Activated T-helper 17 cell treated with anti-CD3 and anti-CD28 coated beads, Interleukin-2, amount 50 U/mL, for 72 hours (primary cell): ENCODE data around the gene MYO1C. TPM values are rescaled to one million over a fixed set of nuclear protein-coding genes. Genes with fewer than 3 reads are reported as not detected.
A peak's percentile ranks its signal among the peaks of the same experiment; 100 is the strongest.
"Not testable (repeated sequence)": the region's sequence is repeated elsewhere in the genome, so short reads cannot be mapped to it uniquely, and the experiment has no call there.

Experiments used
- ATAC-seq: fragments of 150-1000 bp; cut with Tn5 transposase; replicated peaks from 2 replicates; pipeline ENCODE4 v1.10.0; 2021; ENCODE audit warnings: mild to moderate bottlenecking, moderate library complexity
- H3K27ac Mint-ChIP-seq: one replicate; pipeline ENCODE4 v1.8.0; 2022; ENCODE audit warnings: mixed read lengths
- H3K27me3 Mint-ChIP-seq: one replicate; pipeline ENCODE4 v1.8.0; 2022; ENCODE audit warnings: mixed read lengths
- H3K36me3 Mint-ChIP-seq: one replicate; pipeline ENCODE4 v1.8.0; 2022; ENCODE audit warnings: low read depth, mild to moderate bottlenecking, mixed read lengths
- H3K4me1 Mint-ChIP-seq: one replicate; pipeline ENCODE4 v1.8.0; 2022; ENCODE audit warnings: mixed read lengths
- H3K4me3 Mint-ChIP-seq: one replicate; pipeline ENCODE4 v1.8.0; 2022; ENCODE audit warnings: mild to moderate bottlenecking, mixed read lengths
- H3K9me3 Mint-ChIP-seq: one replicate; pipeline ENCODE4 v1.8.0; 2022; ENCODE audit warnings: mixed read lengths
- total RNA-seq, 2 donors: library from RNA; stranded (reverse); gene quantifications; one replicate each; pipeline ENCODE4 v1.2.3, GENCODE V29; 2022

MYO1C gene
- total RNA-seq, 2 donors from 2014 or later, result 46.6 to 51.0 TPM

DNA sequence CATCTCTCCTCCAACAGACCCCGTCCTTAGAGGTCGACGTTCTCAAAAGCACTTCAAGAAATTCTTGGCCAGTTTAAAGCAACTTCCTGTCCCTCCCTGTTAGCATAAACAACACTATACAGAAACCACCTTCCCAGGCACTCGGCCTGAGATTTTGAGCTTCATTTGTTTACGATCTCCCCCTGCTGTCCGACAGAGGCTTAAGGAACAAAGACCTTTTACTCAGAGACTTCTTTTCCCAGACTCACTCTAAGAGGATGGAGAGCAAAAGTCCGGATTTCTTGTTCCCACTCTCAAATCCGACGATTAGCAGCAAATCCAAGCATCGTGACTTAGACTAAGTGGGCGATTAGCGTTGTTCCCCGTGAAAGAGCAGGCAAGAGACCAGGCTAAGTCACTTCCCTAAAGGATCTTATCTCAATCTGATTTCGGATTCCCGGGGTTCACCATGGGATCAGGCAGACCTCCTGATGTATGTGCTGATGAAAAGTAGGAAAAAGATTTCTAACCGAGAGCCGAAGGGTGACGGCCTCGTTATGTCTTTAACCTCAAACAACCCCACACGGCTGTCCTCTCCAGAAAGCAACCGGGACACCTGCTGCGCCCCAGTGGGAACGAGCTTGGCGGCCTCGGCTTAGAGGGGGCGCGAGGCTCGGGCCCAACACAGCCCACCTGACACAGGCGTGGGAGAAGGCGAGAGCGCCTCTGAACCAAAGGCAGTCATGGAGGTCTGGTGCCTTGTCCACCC is 23.3 kb upstream of the MYO1C start:
- Mint-ChIP-seq H3K4me3 (peak overlapping the region; percentile 84), H3K4me1 (peaks cover 16% of the 10 kb centered on the region), H3K27ac (peak overlapping the region; percentile 85), H3K9me3 (no peaks in the 10 kb centered on the region), H3K36me3 (peaks cover 38% of the 10 kb centered on the region), H3K27me3 (no peaks in the 10 kb centered on the region)
- ATAC-seq, result peak; percentile 15

- Mint-ChIP-seq H3K4me3 (no peak overlapping the region), H3K27me3 (no peaks in the 10 kb centered on the region), H3K4me1 (peaks cover 20% of the 10 kb centered on the region), H3K27ac (no peak overlapping the region), H3K36me3 (peaks cover 43% of the 10 kb centered on the region), H3K9me3 (no peaks in the 10 kb centered on the region)
- no peak for ATAC-seq
Observed at GRCh38 chr17:1512351-1512750, 19.9 kb upstream of the MYO1C start.

- Mint-ChIP-seq H3K4me3 (no peak overlapping the region), H3K36me3 (peaks cover 48% of the 10 kb centered on the region), H3K27me3 (no peaks in the 10 kb centered on the region), H3K27ac (no peak overlapping the region), H3K9me3 (no peaks in the 10 kb centered on the region), H3K4me1 (peaks cover 20% of the 10 kb centered on the region)
- no peak for ATAC-seq
Observed at GRCh38 chr17:1511756-1512321, 19.4 kb upstream of the MYO1C start.

DNA sequence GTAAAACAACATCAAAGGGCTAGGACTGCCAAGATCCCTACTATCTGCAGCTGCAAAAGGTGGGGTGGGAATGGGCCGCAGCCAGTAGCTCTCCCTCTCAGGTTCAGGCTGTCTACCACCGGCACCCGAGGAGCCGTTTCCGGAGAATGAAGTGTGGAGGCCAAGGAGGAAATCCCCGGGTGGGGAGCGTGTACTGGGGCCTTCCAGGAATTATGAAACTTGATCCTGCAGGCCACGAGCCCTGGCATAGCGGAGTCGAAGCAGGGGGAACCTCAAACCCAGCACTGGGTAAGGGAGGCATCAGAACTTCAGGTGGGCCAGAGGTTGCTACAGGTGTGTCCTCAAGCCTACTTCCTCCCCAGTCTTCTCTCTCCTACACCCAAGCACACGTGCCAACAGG is 18.8 kb upstream of the MYO1C start:
- no peak overlapping the region for H3K27ac Mint-ChIP-seq

GRCh38 chr17:1509290-1509881 is 16.9 kb upstream of the MYO1C start:
- Mint-ChIP-seq H3K27me3 (no peaks in the 10 kb centered on the region), H3K9me3 (no peaks in the 10 kb centered on the region), H3K4me1 (peaks cover 12% of the 10 kb centered on the region), H3K27ac (no peak overlapping the region), H3K36me3 (peaks cover 51% of the 10 kb centered on the region), H3K4me3 (no peak overlapping the region)
- no peak for ATAC-seq

More for the DNA sequence above, 18.8 kb upstream of the MYO1C start:
- no peak for ATAC-seq
- no peaks in the 10 kb centered on the region for H3K27me3 Mint-ChIP-seq
- peaks cover 20% of the 10 kb centered on the region for H3K4me1 Mint-ChIP-seq
- H3K4me3 Mint-ChIP-seq, result no peak overlapping the region
- H3K9me3 Mint-ChIP-seq, result no peaks in the 10 kb centered on the region
- H3K36me3 Mint-ChIP-seq, result peaks cover 53% of the 10 kb centered on the region

DNA sequence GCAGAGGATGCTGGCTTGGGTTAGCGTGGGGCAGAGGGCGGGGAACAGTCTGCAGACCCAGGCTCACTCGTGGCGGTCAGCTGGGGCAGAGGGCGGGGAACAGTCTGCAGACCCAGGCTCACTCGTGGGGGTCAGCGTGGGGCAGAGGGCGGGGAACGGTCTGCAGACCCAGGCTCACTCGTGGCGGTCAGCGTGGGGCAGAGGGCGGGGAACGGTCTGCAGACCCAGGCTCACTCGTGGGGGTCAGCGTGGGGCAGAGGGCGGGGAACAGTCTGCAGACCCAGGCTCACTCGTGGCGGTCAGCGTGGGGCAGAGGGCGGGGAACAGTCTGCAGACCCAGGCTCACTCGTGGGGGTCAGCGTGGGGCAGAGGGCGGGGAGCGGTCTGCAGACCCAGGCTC is 16.2 kb upstream of the MYO1C start:
- not testable (repeated sequence) for H3K9me3 Mint-ChIP-seq, H3K27ac Mint-ChIP-seq, H3K4me1 Mint-ChIP-seq, H3K27me3 Mint-ChIP-seq, H3K4me3 Mint-ChIP-seq, ATAC-seq
- peaks cover 48% of the 10 kb centered on the region for H3K36me3 Mint-ChIP-seq

GRCh38 chr17:1506649-1507267 is 14.3 kb upstream of the MYO1C start:
- Mint-ChIP-seq H3K9me3 (no peaks in the 10 kb centered on the region), H3K4me3 (no peak overlapping the region), H3K4me1 (peaks cover 4% of the 10 kb centered on the region), H3K27ac (no peak overlapping the region), H3K27me3 (no peaks in the 10 kb centered on the region), H3K36me3 (peaks cover 41% of the 10 kb centered on the region)
- no peak for ATAC-seq

- ATAC-seq, result no peak
- Mint-ChIP-seq H3K4me1 (peaks cover 4% of the 10 kb centered on the region), H3K4me3 (no peak overlapping the region), H3K27ac (peak overlapping the region; percentile 4), H3K9me3 (no peaks in the 10 kb centered on the region), H3K36me3 (peaks cover 35% of the 10 kb centered on the region), H3K27me3 (no peaks in the 10 kb centered on the region)
Observed at GRCh38 chr17:1505586-1505985, 13.1 kb upstream of the MYO1C start.

DNA sequence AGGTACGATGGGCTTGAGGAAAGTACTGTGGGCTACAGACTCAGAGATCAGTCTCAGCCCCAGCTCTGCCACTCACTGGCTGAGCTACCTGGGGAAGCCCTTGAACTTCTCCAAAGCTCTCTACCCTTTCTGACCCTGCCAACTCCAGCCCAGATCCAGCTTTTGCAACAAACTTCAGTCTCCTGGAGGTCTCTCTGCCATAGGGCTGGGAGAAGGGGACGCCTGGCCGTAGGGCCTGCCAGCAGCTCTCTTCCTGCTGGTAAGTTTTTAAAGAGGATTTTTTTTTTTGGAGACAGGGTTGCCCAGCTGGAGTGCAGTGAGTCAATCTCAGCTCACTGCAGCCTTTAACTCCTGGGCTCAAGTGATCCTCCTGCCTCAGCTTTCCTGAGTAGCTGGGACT is 12.4 kb upstream of the MYO1C start:
- peak overlapping the region; percentile 4 for H3K27ac Mint-ChIP-seq
- H3K4me1 Mint-ChIP-seq, result peaks cover 4% of the 10 kb centered on the region
- H3K4me3 Mint-ChIP-seq, result no peak overlapping the region
- H3K36me3 Mint-ChIP-seq, result peaks cover 28% of the 10 kb centered on the region
- H3K27me3 Mint-ChIP-seq, result no peaks in the 10 kb centered on the region
- H3K9me3 Mint-ChIP-seq, result no peaks in the 10 kb centered on the region
- ATAC-seq, result no peak

GRCh38 chr17:1503699-1504098 is 11.2 kb upstream of the MYO1C start:
- no peak for ATAC-seq
- H3K36me3 Mint-ChIP-seq, result peaks cover 21% of the 10 kb centered on the region
- H3K4me1 Mint-ChIP-seq, result peaks cover 4% of the 10 kb centered on the region

DNA sequence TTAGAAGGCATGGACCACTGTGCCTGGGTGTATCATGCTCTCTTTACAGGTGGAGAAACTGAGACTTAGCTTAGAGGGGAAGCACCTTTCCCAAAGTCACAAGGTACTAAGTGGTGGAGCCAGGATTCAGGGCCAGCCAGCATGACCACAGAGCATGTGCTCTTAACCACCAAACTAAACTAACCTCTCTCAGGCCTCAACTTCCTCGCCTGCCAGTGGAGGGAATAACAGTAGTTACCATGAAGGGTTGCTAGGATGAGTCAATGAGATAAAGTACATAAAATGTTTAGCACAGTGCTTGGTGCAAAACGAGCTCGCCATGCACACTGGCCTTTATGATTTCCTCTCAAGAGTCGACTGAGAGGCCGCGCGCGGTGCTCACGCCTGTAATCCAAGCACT is 6.4 kb upstream of the MYO1C start:
- H3K27ac Mint-ChIP-seq, result peak overlapping the region; percentile 52
- H3K4me1 Mint-ChIP-seq, result no peaks in the 10 kb centered on the region
- H3K36me3 Mint-ChIP-seq, result no peaks in the 10 kb centered on the region
- ATAC-seq, result peak; percentile 26
- no peaks in the 10 kb centered on the region for H3K27me3 Mint-ChIP-seq
- no peaks in the 10 kb centered on the region for H3K9me3 Mint-ChIP-seq
- H3K4me3 Mint-ChIP-seq, result no peak overlapping the region

More at GRCh38 chr17:1503699-1504098, 11.2 kb upstream of the MYO1C start:
- peak overlapping the region; percentile 6 for H3K27ac Mint-ChIP-seq
- H3K4me3 Mint-ChIP-seq, result no peak overlapping the region
- H3K9me3 Mint-ChIP-seq, result no peaks in the 10 kb centered on the region
- H3K27me3 Mint-ChIP-seq, result no peaks in the 10 kb centered on the region

- no peak for ATAC-seq
- Mint-ChIP-seq H3K4me1 (no peaks in the 10 kb centered on the region), H3K36me3 (no peaks in the 10 kb centered on the region), H3K9me3 (no peaks in the 10 kb centered on the region), H3K27me3 (no peaks in the 10 kb centered on the region), H3K4me3 (no peak overlapping the region), H3K27ac (no peak overlapping the region)
Observed at GRCh38 chr17:1498233-1498632, 5.7 kb upstream of the MYO1C start.

- Mint-ChIP-seq H3K9me3 (no peaks in the 10 kb centered on the region), H3K27ac (peak overlapping the region; percentile 29)
- no peak for ATAC-seq
Observed at GRCh38 chr17:1497831-1498230, 5.3 kb upstream of the MYO1C start.

GRCh38 chr17:1496869-1497268 is 4.4 kb upstream of the MYO1C start:
- ATAC-seq, result no peak
- H3K27ac Mint-ChIP-seq, result no peak overlapping the region
- H3K36me3 Mint-ChIP-seq, result no peaks in the 10 kb centered on the region
- H3K4me3 Mint-ChIP-seq, result no peak overlapping the region
- H3K4me1 Mint-ChIP-seq, result no peaks in the 10 kb centered on the region
- no peaks in the 10 kb centered on the region for H3K27me3 Mint-ChIP-seq
- no peaks in the 10 kb centered on the region for H3K9me3 Mint-ChIP-seq

More at GRCh38 chr17:1497831-1498230, 5.3 kb upstream of the MYO1C start:
- H3K4me1 Mint-ChIP-seq, result no peaks in the 10 kb centered on the region
- H3K36me3 Mint-ChIP-seq, result no peaks in the 10 kb centered on the region
- H3K4me3 Mint-ChIP-seq, result no peak overlapping the region
- H3K27me3 Mint-ChIP-seq, result no peaks in the 10 kb centered on the region
